Nephron (organoid): ENCODE results near the gene DTNBP1.
"Not testable (repeated sequence)": the region's sequence is repeated elsewhere in the genome, so short reads cannot be mapped to it uniquely, and the experiment has no call there.

Source experiments
- H3K27ac Mint-ChIP-seq, 3 experiments: 2 replicates each; pipeline ENCODE4 v1.8.0; 2020; ENCODE audit warnings: mixed read lengths in 3 of 3, mild to moderate bottlenecking in 2 of 3, moderate library complexity in 1 of 3
- H3K27me3 Mint-ChIP-seq: 2 replicates; pipeline ENCODE4 v1.8.0; 2021; ENCODE audit warnings: low read depth, mild to moderate bottlenecking, moderate library complexity, mixed read lengths
- H3K36me3 Mint-ChIP-seq: 2 replicates; pipeline ENCODE4 v1.8.0; 2020; ENCODE audit warnings: low read depth, mixed read lengths
- H3K4me1 Mint-ChIP-seq: 2 replicates; pipeline ENCODE4 v1.8.0; 2020; ENCODE audit warnings: mixed read lengths
- H3K4me3 Mint-ChIP-seq, 3 experiments: 2 replicates each; pipeline ENCODE4 v1.8.0; 2020; ENCODE audit warnings: mild to moderate bottlenecking in 3 of 3, mixed read lengths in 3 of 3, moderate library complexity in 2 of 3
- H3K9me3 Mint-ChIP-seq: 2 replicates; pipeline ENCODE4 v1.8.0; 2020; ENCODE audit warnings: mixed read lengths
- TF ChIP-seq, protein P1 (sequence below), 3 experiments: fragments of 200-600 bp; sonication (generic); IDR thresholded peaks; one replicate each; pipeline ENCODE4 v1.5.0; 2021; ENCODE audit warnings: antibody characterized with exemption in 3 of 3; ENCODE audit not compliant: unreplicated experiment in 3 of 3

Gene DTNBP1

DNA sequence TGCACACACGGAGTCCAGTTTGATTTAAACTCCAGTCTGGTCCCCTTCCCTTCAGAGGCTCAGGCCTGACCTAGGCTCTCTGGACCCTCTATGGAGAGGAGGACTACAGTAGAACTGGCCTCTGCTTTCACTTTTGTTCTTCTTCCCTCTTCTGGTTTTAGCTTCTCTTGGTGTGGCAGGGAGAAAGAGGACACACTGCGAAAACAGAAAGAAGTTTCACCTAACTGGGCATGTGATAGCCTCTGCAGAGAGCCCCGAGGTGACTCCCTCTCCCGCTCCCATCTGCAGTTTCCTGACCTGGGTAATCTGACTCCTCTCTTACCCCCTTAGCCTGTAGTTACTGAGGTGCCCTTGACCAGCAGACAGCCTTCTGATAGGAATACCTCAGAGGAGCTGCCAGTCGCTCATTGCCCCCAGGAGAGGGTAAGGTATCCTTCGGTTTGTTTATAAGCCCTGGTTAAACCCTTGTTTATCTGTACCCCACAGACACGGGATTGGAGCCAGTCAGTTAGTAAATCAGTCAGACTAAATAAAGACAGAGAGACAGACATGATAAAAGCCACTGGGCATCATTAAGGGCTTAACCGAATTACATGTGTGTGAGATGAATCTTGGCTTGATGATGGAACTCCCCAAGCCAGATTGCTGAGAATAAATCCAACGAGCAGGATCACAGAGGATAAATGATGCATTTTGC, 12.0 kb upstream of the DTNBP1 start:
- H3K27ac Mint-ChIP-seq, result no peak overlapping the region

DNA sequence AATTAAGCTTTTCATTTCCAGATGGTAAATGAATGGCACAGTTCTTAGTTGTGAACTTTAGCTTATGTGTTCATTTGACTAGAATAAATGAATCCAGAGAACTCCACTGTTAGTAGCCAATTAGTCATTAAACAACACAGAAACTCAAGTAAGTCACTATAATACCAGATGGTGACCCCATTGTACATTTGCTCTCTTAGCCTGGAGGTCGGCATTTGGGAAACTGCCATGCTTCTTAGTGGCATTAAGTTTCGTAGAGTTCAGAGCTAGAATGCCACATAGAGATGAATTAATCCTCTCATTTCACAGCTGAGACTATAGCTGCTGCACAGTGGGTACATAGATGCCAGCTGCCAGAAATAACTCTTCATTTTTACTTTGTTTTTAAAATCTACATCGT, 10.8 kb upstream of the DTNBP1 start:
- H3K36me3 Mint-ChIP-seq, result no peaks in the 10 kb centered on the region
- H3K9me3 Mint-ChIP-seq, result no peaks in the 10 kb centered on the region
- H3K27me3 Mint-ChIP-seq, result peaks cover 15% of the 10 kb centered on the region
- H3K4me3 Mint-ChIP-seq, result no peak overlapping the region
- TF ChIP-seq, protein P1, sequence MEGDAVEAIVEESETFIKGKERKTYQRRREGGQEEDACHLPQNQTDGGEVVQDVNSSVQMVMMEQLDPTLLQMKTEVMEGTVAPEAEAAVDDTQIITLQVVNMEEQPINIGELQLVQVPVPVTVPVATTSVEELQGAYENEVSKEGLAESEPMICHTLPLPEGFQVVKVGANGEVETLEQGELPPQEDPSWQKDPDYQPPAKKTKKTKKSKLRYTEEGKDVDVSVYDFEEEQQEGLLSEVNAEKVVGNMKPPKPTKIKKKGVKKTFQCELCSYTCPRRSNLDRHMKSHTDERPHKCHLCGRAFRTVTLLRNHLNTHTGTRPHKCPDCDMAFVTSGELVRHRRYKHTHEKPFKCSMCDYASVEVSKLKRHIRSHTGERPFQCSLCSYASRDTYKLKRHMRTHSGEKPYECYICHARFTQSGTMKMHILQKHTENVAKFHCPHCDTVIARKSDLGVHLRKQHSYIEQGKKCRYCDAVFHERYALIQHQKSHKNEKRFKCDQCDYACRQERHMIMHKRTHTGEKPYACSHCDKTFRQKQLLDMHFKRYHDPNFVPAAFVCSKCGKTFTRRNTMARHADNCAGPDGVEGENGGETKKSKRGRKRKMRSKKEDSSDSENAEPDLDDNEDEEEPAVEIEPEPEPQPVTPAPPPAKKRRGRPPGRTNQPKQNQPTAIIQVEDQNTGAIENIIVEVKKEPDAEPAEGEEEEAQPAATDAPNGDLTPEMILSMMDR (IDR thresholded peaks at IDR 0.05; ENCODE audit: unreplicated experiment in 3 of 3), result no peak
- no peak overlapping the region for H3K27ac Mint-ChIP-seq
- H3K4me1 Mint-ChIP-seq, result peaks cover 38% of the 10 kb centered on the region

More for the DNA sequence above, 12.0 kb upstream of the DTNBP1 start:
- peaks cover 10% of the 10 kb centered on the region for H3K27me3 Mint-ChIP-seq
- TF ChIP-seq, protein P1 (IDR thresholded peaks at IDR 0.05; ENCODE audit: unreplicated experiment in 3 of 3), result no peak
- peaks cover 38% of the 10 kb centered on the region for H3K4me1 Mint-ChIP-seq
- H3K9me3 Mint-ChIP-seq, result no peaks in the 10 kb centered on the region
- H3K36me3 Mint-ChIP-seq, result no peaks in the 10 kb centered on the region
- peak overlapping the region in 1 of 3 experiments; percentile 45 for H3K4me3 Mint-ChIP-seq

DNA sequence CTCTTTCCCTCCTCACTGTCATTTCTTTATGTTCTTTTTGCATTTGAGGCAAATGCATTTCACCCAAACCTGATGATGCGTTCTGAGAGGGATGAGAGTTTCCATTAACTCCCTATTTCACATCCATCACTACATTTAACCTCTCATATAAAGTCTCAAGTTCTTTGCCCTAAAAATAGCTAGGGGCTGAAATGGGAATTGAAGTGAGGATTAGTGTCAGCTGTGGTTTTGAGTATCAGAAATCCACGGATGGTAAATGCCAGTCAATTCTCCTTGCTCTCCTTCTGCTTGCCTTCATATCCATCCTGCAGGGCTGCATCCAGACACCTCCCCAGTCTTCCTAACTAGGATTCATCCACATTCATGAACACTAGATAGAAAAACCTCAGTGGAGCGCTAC, 10.0 kb upstream of the DTNBP1 start:
- Mint-ChIP-seq H3K36me3 (no peaks in the 10 kb centered on the region), H3K27me3 (peaks cover 15% of the 10 kb centered on the region), H3K4me1 (peaks cover 38% of the 10 kb centered on the region), H3K27ac (no peak overlapping the region), H3K9me3 (no peaks in the 10 kb centered on the region), H3K4me3 (peak overlapping the region in 1 of 3 experiments; percentile 9)
- TF ChIP-seq, protein P1 (IDR thresholded peaks at IDR 0.05; ENCODE audit: unreplicated experiment in 3 of 3), result no peak

DNA sequence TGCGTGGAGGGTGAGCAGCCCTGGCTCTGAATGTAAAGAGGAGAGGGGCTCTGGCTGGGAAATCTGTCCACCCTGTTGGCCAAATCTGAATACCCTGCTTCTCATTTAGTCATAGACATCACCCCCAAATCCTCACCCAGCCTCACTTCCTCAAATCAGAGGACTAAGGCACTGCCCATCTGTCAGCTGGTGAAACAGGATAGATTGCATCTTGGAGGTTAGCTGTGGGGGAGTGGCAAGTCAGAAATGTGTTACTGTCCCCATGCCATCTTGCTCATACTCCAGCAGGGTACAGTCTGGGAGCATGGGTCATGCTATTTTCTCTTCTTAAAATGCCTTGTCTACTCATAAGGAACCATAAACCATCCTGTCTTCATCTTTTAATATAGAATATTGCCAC, 9.5 kb upstream of the DTNBP1 start:
- no peaks in the 10 kb centered on the region for H3K36me3 Mint-ChIP-seq
- peaks cover 38% of the 10 kb centered on the region for H3K4me1 Mint-ChIP-seq
- H3K27ac Mint-ChIP-seq, result no peak overlapping the region
- H3K4me3 Mint-ChIP-seq, result peak overlapping the region in 1 of 3 experiments; percentile 9
- TF ChIP-seq, protein P1 (IDR thresholded peaks at IDR 0.05; ENCODE audit: unreplicated experiment in 3 of 3), result no peak
- peaks cover 15% of the 10 kb centered on the region for H3K27me3 Mint-ChIP-seq
- no peaks in the 10 kb centered on the region for H3K9me3 Mint-ChIP-seq

DNA sequence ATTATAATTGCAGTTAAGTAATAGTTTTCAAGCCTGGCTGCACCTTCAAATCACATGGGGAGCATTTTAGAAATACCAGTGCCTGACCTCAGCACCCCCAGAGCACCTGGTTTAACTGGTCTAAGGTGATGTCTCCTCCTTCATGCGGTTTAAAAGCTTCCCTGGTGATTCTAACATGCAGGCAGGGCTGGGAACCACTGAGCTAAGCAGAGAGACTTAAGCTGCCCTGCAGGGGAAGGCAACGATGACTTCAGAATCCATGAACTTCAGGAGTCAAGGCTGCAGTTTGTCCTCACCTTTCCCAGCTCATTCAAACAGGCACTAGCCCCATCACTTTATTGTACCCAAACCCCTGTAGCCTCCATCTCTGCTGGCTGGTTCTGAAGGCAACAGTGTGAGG, 6.1 kb upstream of the DTNBP1 start:
- TF ChIP-seq, protein P1 (IDR thresholded peaks at IDR 0.05; ENCODE audit: unreplicated experiment in 3 of 3), result no peak
- peaks cover 20% of the 10 kb centered on the region for H3K27me3 Mint-ChIP-seq
- no peak overlapping the region for H3K27ac Mint-ChIP-seq
- no peak overlapping the region for H3K4me3 Mint-ChIP-seq
- H3K36me3 Mint-ChIP-seq, result no peaks in the 10 kb centered on the region
- H3K4me1 Mint-ChIP-seq, result peaks cover 17% of the 10 kb centered on the region
- no peaks in the 10 kb centered on the region for H3K9me3 Mint-ChIP-seq

DNA sequence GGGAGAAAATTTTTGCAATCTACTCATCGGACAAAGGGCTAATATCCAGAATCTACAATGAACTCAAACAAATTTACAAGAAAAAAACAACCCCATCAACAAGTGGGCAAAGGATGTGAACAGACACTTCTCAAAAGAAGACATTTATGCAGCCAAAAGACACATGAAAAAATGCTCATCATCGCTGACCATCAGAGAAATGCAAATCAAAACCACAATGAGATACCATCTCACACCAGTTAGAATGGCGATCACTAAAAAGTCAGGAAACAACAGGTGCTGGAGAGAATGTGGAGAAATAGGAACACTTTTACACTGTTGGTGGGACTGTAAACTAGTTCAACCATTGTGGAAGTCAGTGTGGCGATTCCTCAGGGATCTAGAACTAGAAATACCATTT, 4.1 kb upstream of the DTNBP1 start:
- H3K36me3 Mint-ChIP-seq, H3K27ac Mint-ChIP-seq, H3K9me3 Mint-ChIP-seq, H3K4me3 Mint-ChIP-seq, H3K4me1 Mint-ChIP-seq: not testable (repeated sequence)
- H3K27me3 Mint-ChIP-seq, result peaks cover 23% of the 10 kb centered on the region
